HCT116 (cell line): ENCODE data around the gene JOSD1. TPM values are rescaled to one million over a fixed set of nuclear protein-coding genes. Genes with fewer than 3 reads are reported as not detected.
A peak's percentile ranks its signal among the peaks of the same experiment; 100 is the strongest.

ENCODE experiments used
- ATAC-seq: fragments of 200-7000 bp; cut with Tn5 transposase; 2 replicates; pipeline ENCODE4 v1.9.1; 2020; ENCODE audit warnings: mild to moderate bottlenecking, moderate library complexity
- BruUV-seq: library from RNA; stranded (reverse); fragments of 400-500 nt; replicated peaks from 2 replicates; lab custom pipeline; 2021; lab: Mats Ljungman, UMichigan
- CTCF ChIA-PET: fragments of 300-600 bp; sonication (Branson Sonifier 250); formaldehyde crosslinking; loops from one replicate; lab custom pipeline; 2021; ENCODE audit warnings: antibody characterized with exemption; lab: Charles Lee
- POLR2A ChIA-PET: fragments of 300-600, 350-600 bp; sonication (Branson Sonifier 250); formaldehyde crosslinking; loops from one replicate; lab custom pipeline; 2021; ENCODE audit warnings: antibody characterized with exemption; lab: Charles Lee
- RAD21 ChIA-PET, 2 experiments: fragments of 300-600 bp; sonication (Branson Sonifier 250); formaldehyde crosslinking; loops; one replicate each; lab custom pipeline; 2023; ENCODE audit warnings: low total read pairs in 2 of 2; ENCODE audit not compliant: uncharacterized antibody in 2 of 2, unreplicated experiment in 2 of 2, low non-redundant PET in 1 of 2; lab: Charles Lee
- DNase-seq: peaks from one replicate; pipeline ENCODE4 v3.0.0-alpha.2; 2010; ENCODE audit warnings: low read depth, low spot score
- H2AFZ ChIP-seq: fragments of 200-600 bp; shearing (Covaris generic), sonication (generic); 2 replicates; pipeline ENCODE4 v1.6.1; 2017; ENCODE audit warnings: low read depth, mixed run types, mixed read lengths, antibody characterized with exemption, low read length; ENCODE audit not compliant: poor library complexity, severe bottlenecking
- H3K27ac ChIP-seq: 2 replicates; pipeline ENCODE4 v1.5.1; 2012; ENCODE audit warnings: low read depth, low read length
- H3K27me3 ChIP-seq: fragments of 200-600 bp; sonication (generic); 2 replicates; pipeline ENCODE4 v1.6.1; 2016; ENCODE audit warnings: mixed run types, low read length, mixed read lengths; ENCODE audit not compliant: insufficient read depth
- H3K36me3 ChIP-seq, 2 experiments: fragments of 200-500 bp in 1 of 2; fragments of 200-600 bp in 1 of 2; sonication (Bioruptor generic) in 1 of 2; sonication (generic) in 1 of 2; 2 replicates each; pipeline versions ENCODE4 v1.5.1 to v1.6.1; 2014 to 2016; ENCODE audit warnings: low read length in 2 of 2, inconsistent platforms in 1 of 2, mixed read lengths in 1 of 2, mixed run types in 1 of 2; ENCODE audit not compliant: insufficient read depth in 2 of 2, control insufficient read depth in 1 of 2
- H3K4me1 ChIP-seq, 2 experiments: fragments of 200-600 bp in 1 of 2; sonication (generic) in 1 of 2; 2 replicates each; pipeline versions ENCODE4 v1.5.1 to v1.6.1; 2012 to 2017; ENCODE audit warnings: low read length in 2 of 2, inconsistent platforms in 1 of 2, mild to moderate bottlenecking in 1 of 2, mixed read lengths in 1 of 2, mixed run types in 1 of 2, moderate library complexity in 1 of 2; ENCODE audit not compliant: insufficient read depth in 2 of 2, control insufficient read depth in 1 of 2
- H3K4me2 ChIP-seq: fragments of 200-600 bp; sonication (generic); 2 replicates; pipeline ENCODE4 v1.6.1; 2017; ENCODE audit warnings: mixed run types, low read length, mixed read lengths
- H3K4me3 ChIP-seq, 2 experiments: fragments of 200-600 bp in 1 of 2; sonication (generic) in 1 of 2; replicated peaks in 1 of 2; 2 replicates each; pipeline ENCODE4 v1.5.1; 2011 to 2016; ENCODE audit warnings: low read length in 2 of 2, control low read depth in 1 of 2, low read depth in 1 of 2, mild to moderate bottlenecking in 1 of 2, mixed read lengths in 1 of 2, mixed run types in 1 of 2
- H3K79me2 ChIP-seq: fragments of 200-600 bp; sonication (generic); 2 replicates; pipeline ENCODE4 v1.6.1; 2017; ENCODE audit warnings: mild to moderate bottlenecking, mixed run types, low read length, moderate library complexity, mixed read lengths; ENCODE audit not compliant: insufficient read depth
- H3K9ac ChIP-seq: fragments of 200-600 bp; sonication (generic); 2 replicates; pipeline ENCODE4 v1.6.1; 2016; ENCODE audit warnings: low read length, mixed read lengths
- H3K9me2 ChIP-seq: fragments of 200-600 bp; sonication (generic), shearing (Covaris generic); 2 replicates; pipeline ENCODE4 v1.6.1; 2017; ENCODE audit warnings: mixed run types, mild to moderate bottlenecking, moderate library complexity; ENCODE audit not compliant: insufficient read depth
- H3K9me3 ChIP-seq, 2 experiments: fragments of 200-500 bp in 1 of 2; fragments of 200-600 bp in 1 of 2; sonication (Bioruptor generic) in 1 of 2; sonication (generic) in 1 of 2; 2 replicates each; pipeline ENCODE4 v1.6.1; 2014 to 2017; ENCODE audit warnings: low read length in 2 of 2, mixed read lengths in 2 of 2, inconsistent platforms in 1 of 2, low read depth in 1 of 2, mild to moderate bottlenecking in 1 of 2, mixed run types in 1 of 2, moderate library complexity in 1 of 2; ENCODE audit not compliant: control insufficient read depth in 1 of 2, insufficient read depth in 1 of 2
- H4K20me1 ChIP-seq: fragments of 200-600 bp; sonication (generic), shearing (Covaris generic); 2 replicates; pipeline ENCODE4 v1.6.1; 2017; ENCODE audit warnings: mixed run types, mild to moderate bottlenecking, moderate library complexity; ENCODE audit not compliant: insufficient read depth
- CBX3 ChIP-seq: IDR thresholded peaks from 2 replicates; pipeline ENCODE4 v1.6.1; 2012; ENCODE audit warnings: low read depth
- CEBPB ChIP-seq: IDR thresholded peaks from 2 replicates; pipeline ENCODE4 v1.6.1; 2012; ENCODE audit warnings: low read depth
- ELF1 ChIP-seq: IDR thresholded peaks from 2 replicates; pipeline ENCODE4 v1.6.1; 2012; ENCODE audit warnings: low read depth, borderline replicate concordance
- EZH2phosphoT487 ChIP-seq: fragments of 200-600 bp; IDR thresholded peaks from 2 replicates; pipeline ENCODE4 v1.6.1; 2018; ENCODE audit warnings: antibody characterized with exemption, borderline replicate concordance
- FOSL1 ChIP-seq: IDR thresholded peaks from 2 replicates; pipeline ENCODE4 v1.6.1; 2012; ENCODE audit warnings: low read depth
- JUND ChIP-seq: IDR thresholded peaks from 2 replicates; pipeline ENCODE4 v1.6.1; 2012
- POLR2A ChIP-seq: IDR thresholded peaks from 2 replicates; pipeline ENCODE4 v1.7.0; 2011; ENCODE audit warnings: borderline replicate concordance; ENCODE audit not compliant: insufficient read depth, insufficient read length; ENCODE audit errors: extremely low read depth
- POLR2AphosphoS5 ChIP-seq: IDR thresholded peaks from 2 replicates; pipeline ENCODE4 v1.6.1; 2011; ENCODE audit warnings: mild to moderate bottlenecking, low read depth, low read length, moderate library complexity
- TCF7L2 ChIP-seq: IDR thresholded peaks from 2 replicates; pipeline ENCODE4 v1.7.0; 2011; ENCODE audit warnings: borderline replicate concordance, inconsistent platforms; ENCODE audit not compliant: insufficient read depth, insufficient read length; ENCODE audit errors: extremely low read depth
- ZNF274 ChIP-seq: fragments of 200-500 bp; sonication (Bioruptor generic); IDR thresholded peaks from 2 replicates; pipeline ENCODE4 v1.6.1; 2014; ENCODE audit warnings: mild to moderate bottlenecking, low read depth, low read length, inconsistent platforms
- intact Hi-C: fragments of 100-400 bp; cut with micrococcal nuclease; formaldehyde crosslinking; loops from 2 replicates; pipeline ENCODE4 v1.10.0; 2022
- total RNA-seq: library from RNA; stranded (reverse); gene quantifications from one replicate; pipeline ENCODE4 v1.2.1, GENCODE V29; 2021; ENCODE audit not compliant: unreplicated experiment
- TF ChIP-seq, protein P1 (sequence below): IDR thresholded peaks from 2 replicates; pipeline ENCODE4 v1.6.1; 2012; ENCODE audit warnings: low read depth
- TF ChIP-seq, protein P2 (sequence below), 3 experiments: fragments of 200-600 bp in 1 of 3; sonication (generic) in 1 of 3; IDR thresholded peaks in 2 of 3; conservative IDR thresholded peaks in 1 of 3; 2 replicates each; pipeline ENCODE4 v1.5.1; 2012 to 2017; ENCODE audit warnings: low read depth in 2 of 3, low read length in 2 of 3, antibody characterized with exemption in 1 of 3, borderline replicate concordance in 1 of 3, control low read depth in 1 of 3, mild to moderate bottlenecking in 1 of 3, mixed read lengths in 1 of 3, mixed run types in 1 of 3, moderate library complexity in 1 of 3; ENCODE audit not compliant: insufficient read depth in 1 of 3

Gene JOSD1
- total RNA-seq, 1 experiment from 2014 or later, result 67.3 TPM

- peaks cover 26 to 36% of the 10 kb centered on the region in 2 experiments; a peak in 3 of 4 replicates for H3K36me3 ChIP-seq
Observed at GRCh38 chr22:38734421-38735100, 33.8 kb upstream of the JOSD1 start.

More at GRCh38 chr22:38734421-38735100, 33.8 kb upstream of the JOSD1 start:
- POLR2A ChIA-PET, result interaction anchor here (1.2 kb wide), 1 partner anchor 13 kb away, joined by 3 read pairs; no protein-coding TSS in a partner anchor
- no peaks in the 10 kb centered on the region for H3K79me2 ChIP-seq
- no peak overlapping the region for H2AFZ ChIP-seq
- DNase-seq, result no peak
- no peak for ATAC-seq
- no peaks in the 10 kb centered on the region for H3K9me3 ChIP-seq
- no peak overlapping the region for H3K9ac ChIP-seq
- RAD21 ChIA-PET, result no interaction called here
- BruUV-seq, result TSS peak; percentile 39
- H3K27ac ChIP-seq, result no peak overlapping the region
- no peaks in the 10 kb centered on the region for H3K27me3 ChIP-seq
- H3K4me3 ChIP-seq, result no peak overlapping the region
- H3K9me2 ChIP-seq, result no peaks in the 10 kb centered on the region
- no peak overlapping the region for H3K4me2 ChIP-seq
- peaks cover 0 to 4% of the 10 kb centered on the region in 2 experiments; a peak in 1 of 4 replicates for H3K4me1 ChIP-seq
- TF ChIP-seq POLR2A (no peak), TCF7L2 (no peak), EZH2phosphoT487 (no peak), CEBPB (no peak), CBX3 (no peak), ELF1 (no peak), POLR2AphosphoS5 (no peak), FOSL1 (no peak), JUND (no peak), ZNF274 (no peak)
- TF ChIP-seq, protein P1, sequence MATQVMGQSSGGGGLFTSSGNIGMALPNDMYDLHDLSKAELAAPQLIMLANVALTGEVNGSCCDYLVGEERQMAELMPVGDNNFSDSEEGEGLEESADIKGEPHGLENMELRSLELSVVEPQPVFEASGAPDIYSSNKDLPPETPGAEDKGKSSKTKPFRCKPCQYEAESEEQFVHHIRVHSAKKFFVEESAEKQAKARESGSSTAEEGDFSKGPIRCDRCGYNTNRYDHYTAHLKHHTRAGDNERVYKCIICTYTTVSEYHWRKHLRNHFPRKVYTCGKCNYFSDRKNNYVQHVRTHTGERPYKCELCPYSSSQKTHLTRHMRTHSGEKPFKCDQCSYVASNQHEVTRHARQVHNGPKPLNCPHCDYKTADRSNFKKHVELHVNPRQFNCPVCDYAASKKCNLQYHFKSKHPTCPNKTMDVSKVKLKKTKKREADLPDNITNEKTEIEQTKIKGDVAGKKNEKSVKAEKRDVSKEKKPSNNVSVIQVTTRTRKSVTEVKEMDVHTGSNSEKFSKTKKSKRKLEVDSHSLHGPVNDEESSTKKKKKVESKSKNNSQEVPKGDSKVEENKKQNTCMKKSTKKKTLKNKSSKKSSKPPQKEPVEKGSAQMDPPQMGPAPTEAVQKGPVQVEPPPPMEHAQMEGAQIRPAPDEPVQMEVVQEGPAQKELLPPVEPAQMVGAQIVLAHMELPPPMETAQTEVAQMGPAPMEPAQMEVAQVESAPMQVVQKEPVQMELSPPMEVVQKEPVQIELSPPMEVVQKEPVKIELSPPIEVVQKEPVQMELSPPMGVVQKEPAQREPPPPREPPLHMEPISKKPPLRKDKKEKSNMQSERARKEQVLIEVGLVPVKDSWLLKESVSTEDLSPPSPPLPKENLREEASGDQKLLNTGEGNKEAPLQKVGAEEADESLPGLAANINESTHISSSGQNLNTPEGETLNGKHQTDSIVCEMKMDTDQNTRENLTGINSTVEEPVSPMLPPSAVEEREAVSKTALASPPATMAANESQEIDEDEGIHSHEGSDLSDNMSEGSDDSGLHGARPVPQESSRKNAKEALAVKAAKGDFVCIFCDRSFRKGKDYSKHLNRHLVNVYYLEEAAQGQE, result no peak
- TF ChIP-seq, protein P2, sequence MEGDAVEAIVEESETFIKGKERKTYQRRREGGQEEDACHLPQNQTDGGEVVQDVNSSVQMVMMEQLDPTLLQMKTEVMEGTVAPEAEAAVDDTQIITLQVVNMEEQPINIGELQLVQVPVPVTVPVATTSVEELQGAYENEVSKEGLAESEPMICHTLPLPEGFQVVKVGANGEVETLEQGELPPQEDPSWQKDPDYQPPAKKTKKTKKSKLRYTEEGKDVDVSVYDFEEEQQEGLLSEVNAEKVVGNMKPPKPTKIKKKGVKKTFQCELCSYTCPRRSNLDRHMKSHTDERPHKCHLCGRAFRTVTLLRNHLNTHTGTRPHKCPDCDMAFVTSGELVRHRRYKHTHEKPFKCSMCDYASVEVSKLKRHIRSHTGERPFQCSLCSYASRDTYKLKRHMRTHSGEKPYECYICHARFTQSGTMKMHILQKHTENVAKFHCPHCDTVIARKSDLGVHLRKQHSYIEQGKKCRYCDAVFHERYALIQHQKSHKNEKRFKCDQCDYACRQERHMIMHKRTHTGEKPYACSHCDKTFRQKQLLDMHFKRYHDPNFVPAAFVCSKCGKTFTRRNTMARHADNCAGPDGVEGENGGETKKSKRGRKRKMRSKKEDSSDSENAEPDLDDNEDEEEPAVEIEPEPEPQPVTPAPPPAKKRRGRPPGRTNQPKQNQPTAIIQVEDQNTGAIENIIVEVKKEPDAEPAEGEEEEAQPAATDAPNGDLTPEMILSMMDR (IDR thresholded peaks at IDR 0.05 in 2 of 3, conservative IDR thresholded peaks at IDR 0.05 in 1 of 3; ENCODE audit: borderline replicate concordance in 1 of 3, insufficient read depth in 1 of 3, low read depth in 2 of 3, low read length in 2 of 3), result no peak
- intact Hi-C loops, result no loop called here
- H4K20me1 ChIP-seq, result no peaks in the 10 kb centered on the region
- CTCF ChIA-PET, result interaction anchor here (0.8 to 3.1 kb wide), 4 partner anchors 10 to 31 kb away, joined by 3 to 19 read pairs (median 5); no protein-coding TSS in a partner anchor
